Heart right ventricle (tissue), 16 donors: ENCODE results near the gene ACTRT2. TPM values are rescaled to one million over a fixed set of nuclear protein-coding genes. Genes with fewer than 3 reads are reported as not detected.

Experiments used
- ATAC-seq, 8 donors: fragments of 200-7000 bp; cut with Tn5 transposase; one replicate each; pipeline ENCODE4 v1.9.1; 2020; ENCODE audit warnings: mild to moderate bottlenecking in 8 of 8, moderate library complexity in 8 of 8, moderate number of reproducible peaks in 1 of 8
- DNase-seq, 2 donors: peaks; one replicate each; pipeline ENCODE4 v3.0.0-alpha.2; 2020
- H3K27ac ChIP-seq, 10 donors: fragments of 200-600 bp; sonication (generic) in 2 of 10; one replicate each; pipeline versions ENCODE4 v1.5.0 to v1.8.0; 2020 to 2022; ENCODE audit warnings: mild to moderate bottlenecking in 3 of 10
- H3K27me3 ChIP-seq, 7 donors: fragments of 200-600 bp; one replicate each; pipeline ENCODE4 v1.8.0; 2021 to 2022; ENCODE audit warnings: mild to moderate bottlenecking in 2 of 7
- H3K36me3 ChIP-seq, 9 donors: fragments of 200-600 bp; sonication (generic) in 1 of 9; one replicate each; pipeline versions ENCODE4 v1.5.0 to v1.8.0; 2020 to 2022; ENCODE audit warnings: mild to moderate bottlenecking in 2 of 9
- H3K4me1 ChIP-seq, 9 donors: fragments of 200-600 bp; sonication (generic) in 1 of 9; one replicate each; pipeline versions ENCODE4 v1.5.0 to v1.8.0; 2020 to 2022; ENCODE audit warnings: mild to moderate bottlenecking in 4 of 9
- H3K4me3 ChIP-seq, 10 donors: fragments of 200-600 bp; sonication (generic) in 2 of 10; one replicate each; pipeline versions ENCODE4 v1.5.0 to v1.8.0; 2020 to 2022; ENCODE audit warnings: mild to moderate bottlenecking in 7 of 10, moderate library complexity in 2 of 10
- H3K9me3 ChIP-seq, 11 donors: fragments of 200-600 bp in 10 of 11; sonication (generic) in 2 of 11; one replicate each; pipeline versions ENCODE4 v1.5.0 to v1.8.0; 2013 to 2022; ENCODE audit warnings: mild to moderate bottlenecking in 2 of 11, control low read depth in 1 of 11, moderate library complexity in 1 of 11
- WGBS, 2 donors: extraction: QIAGEN DNeasy Blood & Tissue Kit; methylation state at CpG; one replicate each; pipeline ENCODE4 v1.1.7; 2013; ENCODE audit warnings: inconsistent platforms in 1 of 2; 5-methylcytosine and 5-hydroxymethylcytosine counted together
- intact Hi-C, 10 donors: fragments of 100-400 bp; cut with DNase I; formaldehyde crosslinking; loops; one replicate each; pipeline versions ENCODE4 v1.11.1 to v1.14.2; 2022
- polyA plus RNA-seq, 2 donors: library from polyadenylated mRNA; stranded (reverse); fragments of 200-250 nt; gene quantifications; one replicate each; pipeline ENCODE4 v1.2.3, GENCODE V29; 2013
- total RNA-seq, 10 donors: library from RNA; stranded (reverse); fragmentation: NEBNext Ultra II Directional in 3 of 10; extraction: Animal tissue kit (Norgen Biotek cat#: 25700) in 3 of 10; gene quantifications; one replicate each; pipeline versions ENCODE4 v1.2.1 to v1.2.4, GENCODE V29; 2021 to 2023
- TF ChIP-seq, protein P1 (sequence below), 9 donors: fragments of 200-600 bp; sonication (generic) in 2 of 9; IDR thresholded peaks; one replicate each; pipeline versions ENCODE4 v1.5.0 to v1.8.0; 2021 to 2022; ENCODE audit warnings: antibody characterized with exemption in 9 of 9, mild to moderate bottlenecking in 5 of 9, moderate library complexity in 1 of 9
- donor health status: Arrhythmogenic right ventricular cardiomyopathy.
- donor health status: ischemic (EF 13 %, LVEDD 7.1; RV severe dilation, severe dysfunction).
- donor health status: healthy with polysubstance abuse.
- donor health status: DM: no; HTN: yes; CAD: no.
- donor health status: DM: no; HTN: no; CAD: no.
- donor health status: ischemic (EF 25% LVEDD 6.9; RV normal size, moderate dysfunction).
- donor health status: ischemic (EF 25% LVEDD 5.7; RV mildly dilated, moderate dysfunction).
- donor health status: healthy.
- donor health status: DM: yes; HTN: yes; CAD: no.
- donor health status: Ischemic cardiomyopathy.
- donor health status: ischemic (EF 35%, LVEDD 5.7; RV mildly dilated, moderate dysfunction).
- donor health status: nonischemic (EF 11% LVEDD 7.7; RV severe dilation, severe dysfunction).
- donor health status: DM: yes; HTN: yes; CAD: no.
- donor health status: PGD.
- donor health status: ischemic (EF 29% LVEDD 5.4; RV normal size, mild dysfunction).
- donor health status: nonischemic (EF 23%, LVEDD 6.1; RV moderate dilation, normal function).

Gene ACTRT2
- total and polyA plus RNA-seq, 12 donors, result not detected

DNA sequence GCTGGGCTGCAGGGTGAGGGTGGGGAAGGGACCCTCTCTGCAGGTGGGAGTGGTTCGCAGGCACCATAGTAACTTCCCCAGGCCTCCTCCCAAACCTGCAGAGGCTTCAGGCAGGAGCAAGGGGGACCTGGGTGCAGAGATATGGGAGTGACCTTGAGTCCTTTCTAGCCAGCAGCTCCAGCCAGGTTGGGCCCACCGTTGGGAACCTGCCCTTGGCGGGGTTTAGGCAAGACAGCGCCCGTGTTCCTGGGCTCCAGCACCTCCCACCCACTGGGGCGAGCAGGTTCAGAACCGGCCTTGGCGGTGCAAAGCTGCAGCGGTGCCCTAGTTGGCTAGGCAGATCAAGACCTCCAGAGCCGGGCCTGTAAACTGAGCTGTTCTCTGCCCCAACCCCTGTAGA is 45.6 kb downstream of the ACTRT2 start:
- Histone ChIP-seq H3K9me3 (no peaks in the 10 kb centered on the region), H3K27ac (peak overlapping the region in 9 of 10 donors; percentile 72 to 93 (median 85)), H3K27me3 (peaks cover 17 to 94% (median 77%) of the 10 kb centered on the region in 7 donors), H3K4me1 (peaks cover 4 to 81% (median 39%) of the 10 kb centered on the region in 9 donors), H3K4me3 (peak overlapping the region; percentile 26 to 81 (median 59)), H3K36me3 (peaks cover 0 to 6% (median 0%) of the 10 kb centered on the region in 9 donors)
- TF ChIP-seq, protein P1, sequence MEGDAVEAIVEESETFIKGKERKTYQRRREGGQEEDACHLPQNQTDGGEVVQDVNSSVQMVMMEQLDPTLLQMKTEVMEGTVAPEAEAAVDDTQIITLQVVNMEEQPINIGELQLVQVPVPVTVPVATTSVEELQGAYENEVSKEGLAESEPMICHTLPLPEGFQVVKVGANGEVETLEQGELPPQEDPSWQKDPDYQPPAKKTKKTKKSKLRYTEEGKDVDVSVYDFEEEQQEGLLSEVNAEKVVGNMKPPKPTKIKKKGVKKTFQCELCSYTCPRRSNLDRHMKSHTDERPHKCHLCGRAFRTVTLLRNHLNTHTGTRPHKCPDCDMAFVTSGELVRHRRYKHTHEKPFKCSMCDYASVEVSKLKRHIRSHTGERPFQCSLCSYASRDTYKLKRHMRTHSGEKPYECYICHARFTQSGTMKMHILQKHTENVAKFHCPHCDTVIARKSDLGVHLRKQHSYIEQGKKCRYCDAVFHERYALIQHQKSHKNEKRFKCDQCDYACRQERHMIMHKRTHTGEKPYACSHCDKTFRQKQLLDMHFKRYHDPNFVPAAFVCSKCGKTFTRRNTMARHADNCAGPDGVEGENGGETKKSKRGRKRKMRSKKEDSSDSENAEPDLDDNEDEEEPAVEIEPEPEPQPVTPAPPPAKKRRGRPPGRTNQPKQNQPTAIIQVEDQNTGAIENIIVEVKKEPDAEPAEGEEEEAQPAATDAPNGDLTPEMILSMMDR (IDR thresholded peaks at IDR 0.05), result no peak
- ATAC-seq (peak in 3 of 8 donors; percentile 1 to 2 (median 2)), DNase-seq (no peak)
- intact Hi-C loops, result loop anchor here (1.0 to 10.0 kb wide), 16 partner anchors 215 to 356 kb away; no protein-coding TSS in a partner anchor
- 26 to 43% methylated on average over 10 of the region's 10 CpGs for WGBS, 2 donors

GRCh38 chr1:3067301-3067670 is 46.0 kb downstream of the ACTRT2 start:
- peaks cover 6 to 81% (median 39%) of the 10 kb centered on the region in 9 donors for H3K4me1 ChIP-seq
- peaks cover 0 to 6% (median 0%) of the 10 kb centered on the region in 9 donors for H3K36me3 ChIP-seq
- H3K27ac ChIP-seq, result peak overlapping the region; percentile 64 to 93 (median 84)
- ATAC-seq (peak in 3 of 8 donors; percentile 1 to 6 (median 2)), DNase-seq (no peak)
- H3K9me3 ChIP-seq, result no peaks in the 10 kb centered on the region
- intact Hi-C loops, result loop anchor here (2.0 to 10.0 kb wide), 14 partner anchors 215 to 356 kb away; no protein-coding TSS in a partner anchor
- whole genome bisulfite sequencing, 2 donors, result 15 to 20% methylated on average over 29 of the region's 29 CpGs
- H3K4me3 ChIP-seq, result peak overlapping the region; percentile 26 to 81 (median 59)
- H3K27me3 ChIP-seq, result peaks cover 17 to 94% (median 78%) of the 10 kb centered on the region in 7 donors
- TF ChIP-seq, protein P1 (IDR thresholded peaks at IDR 0.05), result no peak

- ATAC-seq, result peak in 2 of 8 donors; percentile 0 to 2
- Histone ChIP-seq H3K27me3 (peaks cover 17 to 94% (median 79%) of the 10 kb centered on the region in 7 donors), H3K36me3 (peaks cover 0 to 6% (median 0%) of the 10 kb centered on the region in 9 donors), H3K4me3 (peak overlapping the region; percentile 37 to 81 (median 59)), H3K27ac (peak overlapping the region; percentile 64 to 93 (median 84)), H3K4me1 (peaks cover 6 to 81% (median 39%) of the 10 kb centered on the region in 9 donors), H3K9me3 (no peaks in the 10 kb centered on the region)
- TF ChIP-seq, protein P1 (IDR thresholded peaks at IDR 0.05), result no peak
- intact Hi-C loops, result loop anchor here (2.0 to 10.0 kb wide), 14 partner anchors 214 to 355 kb away; no protein-coding TSS in a partner anchor
- WGBS, 2 donors, result 3 to 5% methylated on average over 75 to 95 of the region's 97 CpGs
- DNase-seq, result no peak
These were observed 46.6 kb downstream of the ACTRT2 start for GRCh38 chr1:3067671-3068563.
